OCI-LY7 (cell line): ENCODE results near the gene STRC. TPM values are rescaled to one million over a fixed set of nuclear protein-coding genes. Genes with fewer than 3 reads are reported as not detected.
"Not testable (repeated sequence)": the region's sequence is repeated elsewhere in the genome, so short reads cannot be mapped to it uniquely, and the experiment has no call there.

Experiments
- BruUV-seq: library from RNA; stranded (reverse); fragments of 400-500 nt; replicated peaks from 2 replicates; lab custom pipeline; 2021; lab: Mats Ljungman, UMichigan
- CTCF ChIA-PET: fragments of 300-600 bp; sonication (Branson Sonifier 250); formaldehyde crosslinking; loops from one replicate; lab custom pipeline; 2022; ENCODE audit warnings: antibody characterized with exemption; ENCODE audit not compliant: unreplicated experiment; lab: Charles Lee
- POLR2A ChIA-PET: fragments of 300-600 bp; sonication (Branson Sonifier 250); formaldehyde crosslinking; loops from one replicate; lab custom pipeline; 2022; ENCODE audit warnings: antibody characterized with exemption; lab: Charles Lee
- DNase-seq: peaks from one replicate; pipeline ENCODE4 v3.0.0-alpha.2; 2015; ENCODE audit warnings: low spot score
- H2AFZ ChIP-seq: fragments of 200-600 bp; sonication (generic), shearing (Covaris generic); 2 replicates; pipeline ENCODE4 v1.6.1; 2014; ENCODE audit warnings: mild to moderate bottlenecking, antibody characterized with exemption, low read length, moderate library complexity
- H3K27ac ChIP-seq: fragments of 200-600 bp; sonication (generic); 2 replicates; pipeline ENCODE4 v1.5.1; 2014; ENCODE audit warnings: mixed run types, low read depth, mild to moderate bottlenecking, moderate library complexity, low read length, inconsistent platforms; ENCODE audit not compliant: poor library complexity, severe bottlenecking
- H3K36me3 ChIP-seq: fragments of 200-600 bp; sonication (generic); 2 replicates; pipeline ENCODE4 v1.6.1; 2014; ENCODE audit warnings: mild to moderate bottlenecking, antibody characterized with exemption, low read length, moderate library complexity, mixed read lengths; ENCODE audit not compliant: insufficient read depth
- H3K4me1 ChIP-seq: fragments of 200-600 bp; sonication (generic); 2 replicates; pipeline ENCODE4 v1.5.1; 2014; ENCODE audit warnings: mild to moderate bottlenecking, low read length; ENCODE audit not compliant: insufficient read depth, poor library complexity, severe bottlenecking
- H3K4me2 ChIP-seq: fragments of 200-600 bp; sonication (generic); 2 replicates; pipeline ENCODE4 v1.6.1; 2014; ENCODE audit warnings: mild to moderate bottlenecking, low read length
- H3K4me3 ChIP-seq: fragments of 200-600 bp; sonication (generic); 2 replicates; pipeline ENCODE4 v1.5.1; 2014; ENCODE audit warnings: mild to moderate bottlenecking, low read depth, low read length; ENCODE audit not compliant: poor library complexity, severe bottlenecking
- H3K79me2 ChIP-seq: fragments of 200-600 bp; sonication (generic); 2 replicates; pipeline ENCODE4 v1.6.1; 2016; ENCODE audit warnings: low read depth, mild to moderate bottlenecking, low read length, moderate library complexity, mixed read lengths; ENCODE audit not compliant: insufficient read depth
- H3K9me2 ChIP-seq: fragments of 200-600 bp; sonication (generic); 2 replicates; pipeline ENCODE4 v1.6.1; 2016; ENCODE audit warnings: mild to moderate bottlenecking, low read length, mixed read lengths; ENCODE audit not compliant: insufficient read depth
- H3K9me3 ChIP-seq: fragments of 200-600 bp; sonication (generic); 2 replicates; pipeline ENCODE4 v1.6.1; 2014; ENCODE audit warnings: mild to moderate bottlenecking, mixed run types, low read length, mixed read lengths
- H4K20me1 ChIP-seq: fragments of 200-600 bp; sonication (generic); 2 replicates; pipeline ENCODE4 v1.6.1; 2014; ENCODE audit warnings: mild to moderate bottlenecking, antibody characterized with exemption, low read length, moderate library complexity, mixed read lengths; ENCODE audit not compliant: insufficient read depth
- CTCF ChIP-seq: fragments of 200-600 bp; sonication (generic); conservative IDR thresholded peaks from 2 replicates; pipeline ENCODE4 v1.5.1; 2014; ENCODE audit warnings: mild to moderate bottlenecking, antibody characterized with exemption, low read length, moderate library complexity, mixed read lengths
- EZH2phosphoT487 ChIP-seq: fragments of 200-600 bp; sonication (generic); IDR thresholded peaks from 2 replicates; pipeline ENCODE4 v1.6.1; 2018; ENCODE audit warnings: low read depth, borderline replicate concordance, mild to moderate bottlenecking, mixed run types, antibody characterized with exemption, low read length, moderate library complexity, mixed read lengths
- intact Hi-C: fragments of 100-400 bp; cut with micrococcal nuclease; formaldehyde crosslinking; loops from one replicate; pipeline ENCODE4 v1.10.0; 2022; ENCODE audit not compliant: unreplicated experiment
- total RNA-seq, 2 experiments: library from RNA; depleted of rRNA in 1 of 2; stranded (reverse); fragments of >200 nt in 1 of 2; shearing (Covaris generic) in 1 of 2; gene quantifications; 2 replicates each; pipeline ENCODE4 v1.2.3, GENCODE V29; 2014 to 2022

STRC gene
- total RNA-seq, 2 experiments from 2014 or later, result 1.5 to 2.1 TPM

GRCh38 chr15:43625106-43625505, 6.5 kb upstream of the STRC start:
- TF ChIP-seq CTCF, result no peak
- no peak for TF ChIP-seq EZH2phosphoT487
- CTCF ChIA-PET, result no interaction called here
- no TSS peak for BruUV-seq

GRCh38 chr15:43622068-43622799, 3.6 kb upstream of the STRC start:
- H3K4me1 ChIP-seq, H3K36me3 ChIP-seq, intact Hi-C loops, H3K9me2 ChIP-seq, H3K4me3 ChIP-seq, H3K79me2 ChIP-seq, CTCF ChIA-PET, POLR2A ChIA-PET, BruUV-seq, H3K9me3 ChIP-seq, H3K4me2 ChIP-seq, H3K27ac ChIP-seq, H2AFZ ChIP-seq, DNase-seq, H4K20me1 ChIP-seq: not testable (repeated sequence)

More at GRCh38 chr15:43625106-43625505, 6.5 kb upstream of the STRC start:
- POLR2A ChIA-PET, result no interaction called here
- Histone ChIP-seq H3K4me2 (no peak overlapping the region), H3K4me1 (no peaks in the 10 kb centered on the region), H3K79me2 (no peaks in the 10 kb centered on the region), H3K27ac (no peak overlapping the region), H3K4me3 (no peak overlapping the region), H4K20me1 (no peaks in the 10 kb centered on the region), H3K9me3 (no peaks in the 10 kb centered on the region), H3K36me3 (no peaks in the 10 kb centered on the region), H2AFZ (no peak overlapping the region), H3K9me2 (no peaks in the 10 kb centered on the region)
- intact Hi-C loops, result no loop called here
- no peak for DNase-seq

- BruUV-seq, H3K9me3 ChIP-seq, H3K4me2 ChIP-seq, intact Hi-C loops, H3K9me2 ChIP-seq, H3K27ac ChIP-seq, H3K36me3 ChIP-seq, POLR2A ChIA-PET, CTCF ChIA-PET, H3K79me2 ChIP-seq, H3K4me1 ChIP-seq, H3K4me3 ChIP-seq, H4K20me1 ChIP-seq, H2AFZ ChIP-seq, DNase-seq: not testable (repeated sequence)
Observed at GRCh38 chr15:43617750-43618149, 850 bp downstream of the STRC start.

DNA sequence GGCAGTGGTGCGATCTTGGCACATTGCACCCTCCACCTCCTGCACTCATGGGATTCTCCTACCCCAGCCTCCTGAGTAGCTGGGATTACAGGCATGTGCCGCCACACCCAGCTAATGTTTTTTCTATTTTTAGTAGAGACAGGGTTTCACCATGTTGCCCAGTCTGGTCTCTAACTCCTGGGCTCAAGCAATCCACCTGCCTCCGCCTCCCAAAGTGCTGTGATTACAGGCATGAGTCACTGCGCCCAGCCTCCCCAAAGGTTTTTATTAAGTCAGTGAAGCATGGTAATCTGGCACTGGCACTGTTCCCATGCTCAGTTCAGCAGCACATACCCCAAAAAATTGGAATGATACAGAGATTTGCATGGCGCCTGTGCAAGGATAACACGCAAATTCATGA, 16.4 kb downstream of the STRC start:
- H3K4me1 ChIP-seq, BruUV-seq, H3K79me2 ChIP-seq, H2AFZ ChIP-seq, H3K9me3 ChIP-seq, H3K27ac ChIP-seq, H4K20me1 ChIP-seq, DNase-seq, H3K4me2 ChIP-seq, H3K9me2 ChIP-seq, H3K4me3 ChIP-seq, intact Hi-C loops, CTCF ChIA-PET, H3K36me3 ChIP-seq: not testable (repeated sequence)
- POLR2A ChIA-PET, result interaction anchor here (0.7 kb wide), 1 partner anchor 47 kb away, joined by 5 read pairs; no protein-coding TSS in a partner anchor

GRCh38 chr15:43600200-43600599, 18.4 kb downstream of the STRC start:
- H3K4me1 ChIP-seq, H3K36me3 ChIP-seq, H3K79me2 ChIP-seq, BruUV-seq, H3K9me2 ChIP-seq, H3K9me3 ChIP-seq, H3K27ac ChIP-seq, DNase-seq, intact Hi-C loops, H2AFZ ChIP-seq, H4K20me1 ChIP-seq, CTCF ChIA-PET, POLR2A ChIA-PET, H3K4me3 ChIP-seq, H3K4me2 ChIP-seq: not testable (repeated sequence)
